Measurements from ENCODE around the gene TRPC6.
"Not testable (repeated sequence)": the region's sequence is repeated elsewhere in the genome, so short reads cannot be mapped to it uniquely, and the experiment has no call there.

The TRPC6 gene

GRCh38 chr11:101466352-101466751 is 117.5 kb downstream of the TRPC6 start:
- no peaks in the 10 kb centered on the region for H3K4me1 Mint-ChIP-seq
- H3K27me3 Mint-ChIP-seq: no peaks in the 10 kb centered on the region
- ATAC-seq (replicated peaks; ENCODE audit: extremely low read depth, poor library complexity, severe bottlenecking) (no peak), DNase-seq (ENCODE audit: low spot score in 2 of 2) (no peak)
- H3K27ac Mint-ChIP-seq (ENCODE audit: low read depth): no peak overlapping the region
- no peak overlapping the region for H3K4me3 Mint-ChIP-seq
- H3K9me3 Mint-ChIP-seq: peaks cover 28% of the 10 kb centered on the region
- no peaks in the 10 kb centered on the region for H3K36me3 Mint-ChIP-seq (ENCODE audit: insufficient read depth)

GRCh38 chr11:101464388-101464787 is 119.4 kb downstream of the TRPC6 start:
- ATAC-seq (replicated peaks; ENCODE audit: extremely low read depth, poor library complexity, severe bottlenecking); DNase-seq (ENCODE audit: low spot score in 2 of 2): not testable (repeated sequence)

GRCh38 chr11:101459020-101459419 is 124.8 kb downstream of the TRPC6 start:
- no peak for DNase-seq (ENCODE audit: low spot score in 2 of 2)
- Mint-ChIP-seq H3K36me3 (ENCODE audit: insufficient read depth) (no peaks in the 10 kb centered on the region), H3K9me3 (peaks cover 19% of the 10 kb centered on the region), H3K27ac (ENCODE audit: low read depth) (no peak overlapping the region), H3K4me1 (no peaks in the 10 kb centered on the region), H3K4me3 (no peak overlapping the region), H3K27me3 (no peaks in the 10 kb centered on the region)
- no peak for ATAC-seq (replicated peaks; ENCODE audit: extremely low read depth, poor library complexity, severe bottlenecking)

More at GRCh38 chr11:101464388-101464787, 119.4 kb downstream of the TRPC6 start:
- not testable (repeated sequence) for H3K4me1 Mint-ChIP-seq; H3K4me3 Mint-ChIP-seq; H3K36me3 Mint-ChIP-seq (ENCODE audit: insufficient read depth); H3K27me3 Mint-ChIP-seq; H3K27ac Mint-ChIP-seq (ENCODE audit: low read depth)
- peaks cover 29% of the 10 kb centered on the region for H3K9me3 Mint-ChIP-seq

GRCh38 chr11:101458161-101458560 is 125.6 kb downstream of the TRPC6 start:
- DNase-seq (ENCODE audit: low spot score in 2 of 2) (no peak), ATAC-seq (replicated peaks; ENCODE audit: extremely low read depth, poor library complexity, severe bottlenecking) (no peak)
- Mint-ChIP-seq H3K27ac (ENCODE audit: low read depth) (no peak overlapping the region), H3K4me1 (no peaks in the 10 kb centered on the region), H3K36me3 (ENCODE audit: insufficient read depth) (no peaks in the 10 kb centered on the region), H3K4me3 (no peak overlapping the region), H3K9me3 (peaks cover 12% of the 10 kb centered on the region), H3K27me3 (no peaks in the 10 kb centered on the region)

GRCh38 chr11:101456812-101457211 is 127.0 kb downstream of the TRPC6 start:
- Mint-ChIP-seq H3K36me3 (ENCODE audit: insufficient read depth) (no peaks in the 10 kb centered on the region), H3K27ac (ENCODE audit: low read depth) (no peak overlapping the region), H3K9me3 (peaks cover 5% of the 10 kb centered on the region), H3K4me1 (no peaks in the 10 kb centered on the region), H3K4me3 (no peak overlapping the region), H3K27me3 (no peaks in the 10 kb centered on the region)
- no peak for ATAC-seq (replicated peaks; ENCODE audit: extremely low read depth, poor library complexity, severe bottlenecking)
- DNase-seq (ENCODE audit: low spot score in 2 of 2): no peak

- DNase-seq (ENCODE audit: low spot score in 2 of 2) (no peak), ATAC-seq (replicated peaks; ENCODE audit: extremely low read depth, poor library complexity, severe bottlenecking) (no peak)
- peaks cover 9% of the 10 kb centered on the region for H3K9me3 Mint-ChIP-seq
- no peak overlapping the region for H3K4me3 Mint-ChIP-seq
- no peaks in the 10 kb centered on the region for H3K27me3 Mint-ChIP-seq
- no peaks in the 10 kb centered on the region for H3K4me1 Mint-ChIP-seq
- no peak overlapping the region for H3K27ac Mint-ChIP-seq (ENCODE audit: low read depth)
- H3K36me3 Mint-ChIP-seq (ENCODE audit: insufficient read depth): no peaks in the 10 kb centered on the region
Measured at GRCh38 chr11:101453682-101454081, 130.1 kb downstream of the TRPC6 start.

- Mint-ChIP-seq H3K27me3 (no peaks in the 10 kb centered on the region), H3K9me3 (peaks cover 9% of the 10 kb centered on the region), H3K27ac (ENCODE audit: low read depth) (no peak overlapping the region), H3K4me3 (no peak overlapping the region), H3K4me1 (no peaks in the 10 kb centered on the region), H3K36me3 (ENCODE audit: insufficient read depth) (no peaks in the 10 kb centered on the region)
- no peak for ATAC-seq (replicated peaks; ENCODE audit: extremely low read depth, poor library complexity, severe bottlenecking)
- no peak for DNase-seq (ENCODE audit: low spot score in 2 of 2)
Measured at GRCh38 chr11:101448881-101449442, 134.8 kb downstream of the TRPC6 start.

- H3K4me3 Mint-ChIP-seq: no peak overlapping the region
- H3K9me3 Mint-ChIP-seq: peaks cover 9% of the 10 kb centered on the region
- H3K27ac Mint-ChIP-seq (ENCODE audit: low read depth): no peak overlapping the region
- no peak for ATAC-seq (replicated peaks; ENCODE audit: extremely low read depth, poor library complexity, severe bottlenecking)
- DNase-seq (ENCODE audit: low spot score in 2 of 2): no peak
- no peaks in the 10 kb centered on the region for H3K4me1 Mint-ChIP-seq
- no peaks in the 10 kb centered on the region for H3K27me3 Mint-ChIP-seq
- H3K36me3 Mint-ChIP-seq (ENCODE audit: insufficient read depth): no peaks in the 10 kb centered on the region
Measured at GRCh38 chr11:101446726-101447125, 137.1 kb downstream of the TRPC6 start.

- DNase-seq (ENCODE audit: low spot score in 2 of 2): no peak
- H3K27me3 Mint-ChIP-seq: no peaks in the 10 kb centered on the region
- ATAC-seq (replicated peaks; ENCODE audit: extremely low read depth, poor library complexity, severe bottlenecking): no peak
- H3K4me3 Mint-ChIP-seq: no peak overlapping the region
- no peak overlapping the region for H3K27ac Mint-ChIP-seq (ENCODE audit: low read depth)
- H3K4me1 Mint-ChIP-seq: no peaks in the 10 kb centered on the region
- peaks cover 9% of the 10 kb centered on the region for H3K9me3 Mint-ChIP-seq
- H3K36me3 Mint-ChIP-seq (ENCODE audit: insufficient read depth): no peaks in the 10 kb centered on the region
Measured at GRCh38 chr11:101446238-101446637, 137.6 kb downstream of the TRPC6 start.

- DNase-seq (ENCODE audit: low spot score in 2 of 2) (no peak), ATAC-seq (replicated peaks; ENCODE audit: extremely low read depth, poor library complexity, severe bottlenecking) (no peak)
- no peaks in the 10 kb centered on the region for H3K36me3 Mint-ChIP-seq (ENCODE audit: insufficient read depth)
- no peaks in the 10 kb centered on the region for H3K4me1 Mint-ChIP-seq
- H3K27ac Mint-ChIP-seq (ENCODE audit: low read depth): no peak overlapping the region
- H3K9me3 Mint-ChIP-seq: peaks cover 13% of the 10 kb centered on the region
- H3K27me3 Mint-ChIP-seq: no peaks in the 10 kb centered on the region
- no peak overlapping the region for H3K4me3 Mint-ChIP-seq
Measured at GRCh38 chr11:101445761-101446160, 138.0 kb downstream of the TRPC6 start.

GRCh38 chr11:101444851-101445250 is 139.0 kb downstream of the TRPC6 start:
- Mint-ChIP-seq H3K4me3 (no peak overlapping the region), H3K36me3 (ENCODE audit: insufficient read depth) (no peaks in the 10 kb centered on the region), H3K4me1 (no peaks in the 10 kb centered on the region), H3K9me3 (peaks cover 10% of the 10 kb centered on the region), H3K27ac (ENCODE audit: low read depth) (no peak overlapping the region), H3K27me3 (no peaks in the 10 kb centered on the region)
- no peak for DNase-seq (ENCODE audit: low spot score in 2 of 2)
- no peak for ATAC-seq (replicated peaks; ENCODE audit: extremely low read depth, poor library complexity, severe bottlenecking)

GRCh38 chr11:101444164-101444563 is 139.6 kb downstream of the TRPC6 start:
- no peak overlapping the region for H3K4me3 Mint-ChIP-seq
- H3K4me1 Mint-ChIP-seq: no peaks in the 10 kb centered on the region
- DNase-seq (ENCODE audit: low spot score in 2 of 2) (no peak), ATAC-seq (replicated peaks; ENCODE audit: extremely low read depth, poor library complexity, severe bottlenecking) (no peak)
- H3K36me3 Mint-ChIP-seq (ENCODE audit: insufficient read depth): no peaks in the 10 kb centered on the region
- no peaks in the 10 kb centered on the region for H3K27me3 Mint-ChIP-seq
- H3K27ac Mint-ChIP-seq (ENCODE audit: low read depth): no peak overlapping the region
- H3K9me3 Mint-ChIP-seq: peaks cover 11% of the 10 kb centered on the region

- Mint-ChIP-seq H3K4me1 (no peaks in the 10 kb centered on the region), H3K27me3 (no peaks in the 10 kb centered on the region), H3K4me3 (no peak overlapping the region), H3K36me3 (ENCODE audit: insufficient read depth) (no peaks in the 10 kb centered on the region), H3K9me3 (peaks cover 14% of the 10 kb centered on the region), H3K27ac (ENCODE audit: low read depth) (no peak overlapping the region)
- no peak for ATAC-seq (replicated peaks; ENCODE audit: extremely low read depth, poor library complexity, severe bottlenecking)
- DNase-seq (ENCODE audit: low spot score in 2 of 2): no peak
Measured at GRCh38 chr11:101442936-101443521, 140.8 kb downstream of the TRPC6 start.

Measured in central memory CD8-positive, alpha-beta T cell (primary cell).